Measurements from ENCODE around the gene FOXJ3.

FOXJ3 gene

DNA sequence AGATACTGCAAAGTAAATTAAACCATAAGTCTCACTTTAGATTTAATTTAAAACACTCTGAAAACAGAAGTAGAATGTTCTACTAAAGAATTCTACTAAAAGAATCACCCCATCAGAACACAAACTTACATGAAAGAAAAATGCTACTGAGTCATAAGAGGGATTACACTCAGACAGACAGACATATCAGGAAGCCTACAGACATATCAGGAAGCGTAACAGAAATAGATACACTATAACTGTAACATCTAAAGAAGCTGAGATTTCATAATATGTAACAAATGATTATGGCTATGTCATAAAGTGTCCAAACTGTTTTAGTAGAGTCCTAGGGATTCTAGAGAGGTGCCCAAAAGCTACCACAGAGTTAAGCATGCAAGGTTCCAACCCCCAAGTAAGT, 23.9 kb downstream of the FOXJ3 start:
- DNase-seq (ENCODE audit: low read depth) = no peak

- DNase-seq (ENCODE audit: low read depth) = no peak
Observed at GRCh38 chr1:42306977-42307376, 28.1 kb downstream of the FOXJ3 start.

- no peak for DNase-seq (ENCODE audit: low read depth)
Observed at GRCh38 chr1:42305639-42306038, 29.4 kb downstream of the FOXJ3 start.

DNA sequence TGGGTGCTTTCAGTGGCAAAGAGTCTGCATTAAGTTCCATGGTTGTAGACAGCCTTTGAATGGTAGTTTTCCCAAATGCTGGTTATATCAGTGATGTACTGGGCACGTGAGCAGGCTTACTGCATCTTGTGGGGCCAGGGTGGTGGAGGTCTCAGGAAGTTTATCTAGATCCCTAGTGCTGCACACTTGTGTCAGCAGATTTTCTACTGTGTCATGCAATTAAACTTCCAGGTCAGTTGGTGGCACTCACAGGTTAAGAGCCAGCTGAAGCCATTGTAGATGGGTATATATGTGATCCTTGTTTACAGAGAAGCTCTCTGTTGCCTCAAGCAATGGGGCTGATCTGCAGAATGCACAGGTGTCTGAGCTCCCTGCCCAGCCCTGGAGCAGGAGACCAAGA, 33.0 kb downstream of the FOXJ3 start:
- DNase-seq (ENCODE audit: low read depth) = no peak

DNA sequence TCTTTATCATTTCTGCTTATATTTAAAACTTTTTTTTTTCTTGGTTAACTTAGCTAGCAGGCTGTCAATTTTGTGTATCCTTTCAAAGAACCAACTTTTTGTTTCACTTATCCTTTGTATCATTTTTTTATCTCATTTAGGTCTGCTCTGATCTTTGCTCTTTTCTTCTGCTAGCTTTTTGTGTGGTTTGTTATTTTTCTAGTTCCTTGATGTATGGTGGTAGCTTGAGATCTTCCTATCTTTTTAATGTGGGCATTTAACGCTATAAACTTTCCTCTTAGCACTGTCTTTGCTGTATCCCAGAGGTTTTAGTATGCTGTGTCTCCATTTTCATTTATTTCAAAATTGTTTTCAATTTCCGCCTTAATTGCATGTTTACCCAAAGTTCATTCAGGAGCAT, 36.5 kb downstream of the FOXJ3 start:
- DNase-seq (ENCODE audit: low read depth) = no peak

- no peak for DNase-seq (ENCODE audit: low read depth)
Observed at GRCh38 chr1:42295816-42296215, 39.2 kb downstream of the FOXJ3 start.

DNA sequence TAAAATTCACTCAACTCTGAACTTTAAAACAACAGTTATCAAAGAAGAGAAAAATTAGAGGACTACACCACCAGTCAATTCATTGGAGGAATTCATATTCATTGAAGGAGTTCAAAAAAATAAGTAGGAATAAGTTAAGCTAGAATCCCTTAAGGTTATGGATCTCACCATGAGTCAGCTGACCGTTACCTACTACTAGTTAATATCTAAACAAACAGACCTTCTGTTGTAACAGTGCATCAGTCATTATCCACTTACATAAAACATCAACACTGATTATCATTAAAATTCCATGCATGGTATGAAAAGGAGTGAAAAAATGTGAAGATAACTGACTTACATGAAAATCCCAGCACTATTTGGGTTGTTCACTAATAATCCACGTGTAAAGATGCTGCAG, 44.9 kb downstream of the FOXJ3 start:
- no peak for DNase-seq (ENCODE audit: low read depth)

- no peak for DNase-seq (ENCODE audit: low read depth)
Observed at GRCh38 chr1:42288311-42288985, 46.6 kb downstream of the FOXJ3 start.

DNA sequence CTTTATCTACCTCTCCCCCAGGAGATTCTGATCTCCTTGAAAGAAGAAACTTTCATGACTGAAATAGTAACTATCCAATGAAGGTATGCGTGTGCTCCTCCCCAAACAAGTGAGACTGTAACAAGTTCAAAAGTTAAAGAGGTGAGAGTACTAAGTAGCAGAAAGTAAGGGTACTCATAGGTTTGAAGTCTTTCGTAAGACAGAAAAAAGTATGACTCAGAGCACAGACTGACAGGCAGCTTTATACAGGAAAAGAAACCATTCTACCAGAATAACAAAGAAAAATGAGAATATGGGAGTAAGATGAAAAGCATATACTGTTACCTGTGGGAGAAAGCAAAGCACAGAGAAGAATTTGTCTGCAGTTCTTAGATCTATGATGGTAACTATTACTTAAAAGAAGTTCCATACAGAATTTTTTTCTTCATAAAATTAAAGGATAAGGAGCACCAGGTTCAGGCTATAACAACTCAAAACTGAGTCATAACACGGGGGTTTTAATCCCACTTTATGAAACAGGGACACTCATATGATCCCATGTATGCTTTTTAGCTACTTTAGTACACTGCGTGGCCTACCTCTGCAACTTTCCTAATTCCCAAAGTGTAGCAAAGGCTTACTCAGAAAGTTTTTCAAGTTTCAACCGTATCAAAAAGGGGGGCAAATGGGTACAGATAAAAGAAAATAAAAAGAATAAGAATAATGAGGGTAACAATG, 52.0 kb downstream of the FOXJ3 start:
- DNase-seq (ENCODE audit: low read depth) = no peak

DNA sequence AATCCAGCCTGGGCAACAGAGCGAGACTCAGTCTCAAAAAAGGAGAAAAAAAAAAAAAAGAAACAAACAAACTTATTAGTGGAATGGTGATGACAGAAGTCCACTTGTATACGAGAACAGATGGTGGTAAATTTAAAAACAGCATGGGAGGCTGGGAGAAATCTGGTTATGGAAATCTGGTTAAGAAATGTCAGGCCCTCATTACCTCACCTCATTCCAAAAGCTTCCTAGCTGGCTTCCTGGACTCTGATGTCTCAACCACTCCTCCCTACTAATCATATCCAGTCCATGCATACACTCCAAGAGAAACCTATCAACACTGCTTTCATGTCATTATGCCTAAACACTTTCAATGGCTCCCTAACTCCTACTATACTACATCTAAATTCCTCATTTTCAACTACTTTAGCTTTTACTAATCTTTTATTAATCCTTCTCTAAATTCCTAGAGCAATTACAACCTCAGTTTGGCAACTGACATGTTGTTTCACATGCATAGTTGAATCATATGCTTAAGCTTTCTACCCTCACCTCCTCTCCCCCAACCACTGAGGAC, 52.9 kb downstream of the FOXJ3 start:
- DNase-seq (ENCODE audit: low read depth) = peak; percentile 80

- DNase-seq (ENCODE audit: low read depth) = no peak
Observed at GRCh38 chr1:42280821-42281220, 54.2 kb downstream of the FOXJ3 start.

DNA sequence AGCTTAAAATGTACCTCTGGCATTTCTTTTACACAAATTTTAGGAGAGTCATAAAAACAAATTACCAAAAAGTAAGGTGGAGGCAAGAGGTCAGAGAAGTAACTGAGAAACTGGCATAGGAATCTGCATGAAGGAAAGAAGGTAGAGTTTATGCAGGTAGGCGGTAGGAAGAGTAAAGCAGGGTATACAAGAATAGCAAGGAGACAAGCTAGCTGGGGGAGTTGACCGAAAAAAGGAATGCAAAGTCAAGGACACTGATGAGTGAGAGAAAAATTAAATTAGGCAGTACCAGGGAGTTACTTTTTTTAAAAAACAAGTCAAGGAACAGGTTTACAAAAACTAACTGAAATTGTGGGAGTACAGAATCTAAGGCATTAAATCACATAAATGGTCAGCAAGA, 56.0 kb downstream of the FOXJ3 start:
- no peak for DNase-seq (ENCODE audit: low read depth)

GRCh38 chr1:42272920-42273319, 62.1 kb downstream of the FOXJ3 start:
- no peak for DNase-seq (ENCODE audit: low read depth)

DNA sequence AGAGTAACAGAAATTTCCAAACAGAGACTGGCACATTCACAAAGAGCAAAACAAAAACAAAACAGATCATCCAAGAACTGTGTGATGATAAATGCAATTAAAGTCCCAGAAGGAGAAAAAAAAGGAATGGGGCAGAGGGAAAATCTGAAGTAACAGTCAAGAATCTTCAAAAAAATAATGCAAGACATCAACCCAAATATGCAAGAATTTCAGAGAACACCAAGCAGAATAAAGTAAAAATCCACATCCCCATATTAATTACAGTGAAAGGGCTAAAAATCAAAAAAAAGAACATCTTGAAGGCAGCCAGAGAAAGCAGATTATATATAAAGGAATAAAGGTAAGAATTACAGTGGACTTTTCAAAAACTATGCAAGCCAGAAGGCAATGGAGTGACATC, 67.1 kb downstream of the FOXJ3 start:
- no peak for DNase-seq (ENCODE audit: low read depth)

- DNase-seq (ENCODE audit: low read depth) = no peak
Observed at GRCh38 chr1:42266253-42267135, 68.5 kb downstream of the FOXJ3 start.

DNA sequence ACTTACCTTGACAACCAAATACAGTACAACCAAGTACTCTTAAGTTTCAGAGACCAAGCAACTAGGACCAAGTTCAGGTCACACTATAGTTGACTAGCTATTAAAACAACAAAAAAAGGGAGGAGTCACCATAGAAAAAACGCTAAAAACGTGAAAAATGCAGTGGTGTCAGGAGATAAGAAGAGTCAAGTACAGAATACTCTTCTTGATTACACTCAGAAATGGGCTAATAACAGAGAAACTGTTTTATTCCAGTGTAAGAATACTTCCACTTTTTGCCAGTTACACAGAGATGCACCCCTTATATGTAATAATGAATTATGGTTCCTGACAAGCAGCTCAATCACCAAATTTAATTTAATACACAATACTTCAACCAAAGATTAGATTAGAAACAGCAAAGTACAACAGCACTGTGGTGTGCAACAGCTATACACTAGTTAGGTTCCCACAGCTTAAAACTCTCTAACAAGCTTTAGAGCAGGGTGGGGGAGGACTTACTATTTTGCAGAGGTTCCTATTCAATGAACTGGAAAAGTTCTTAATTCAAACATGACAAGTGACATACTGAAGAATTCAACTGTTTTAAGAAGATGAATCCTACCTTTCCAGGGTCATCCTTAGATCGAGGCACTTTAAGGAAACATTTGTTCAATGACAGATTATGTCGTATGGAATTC, 70.4 kb downstream of the FOXJ3 start:
- no peak for DNase-seq (ENCODE audit: low read depth)

GRCh38 chr1:42263019-42263418, 72.0 kb downstream of the FOXJ3 start:
- DNase-seq (ENCODE audit: low read depth) = no peak

DNA sequence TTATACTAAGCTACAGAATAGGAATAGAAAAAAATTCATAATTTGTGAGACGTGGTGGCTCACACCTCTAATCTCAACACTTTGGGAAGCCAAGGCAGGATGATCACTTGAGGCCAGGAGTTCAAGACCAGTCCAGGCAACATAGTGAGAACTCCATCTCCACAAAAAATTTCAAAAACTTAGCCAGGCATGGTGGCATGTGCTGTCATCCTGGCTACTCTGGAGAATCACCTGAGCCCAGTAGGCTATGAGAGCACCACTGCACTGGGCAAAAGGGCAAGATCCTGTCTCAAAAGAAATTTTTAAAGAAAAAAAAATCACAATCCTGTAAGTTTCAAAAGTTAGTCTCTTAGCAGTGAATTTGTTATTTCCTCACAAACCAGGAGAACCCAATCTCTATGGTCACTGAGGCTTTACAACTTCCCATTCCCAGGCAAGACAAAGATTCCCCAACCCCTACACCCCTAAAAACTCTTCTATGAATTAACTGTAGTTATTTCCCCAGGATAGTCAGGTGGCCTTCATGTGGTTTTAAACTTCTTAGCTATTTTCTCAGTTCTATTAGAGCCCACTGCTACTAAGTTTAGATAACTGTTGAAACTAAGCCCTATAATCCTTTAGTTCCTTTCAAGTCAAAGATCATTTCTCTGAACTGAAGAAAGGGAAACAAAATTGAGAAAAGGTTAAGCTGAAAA, 74.5 kb downstream of the FOXJ3 start:
- no peak for DNase-seq (ENCODE audit: low read depth)

DNA sequence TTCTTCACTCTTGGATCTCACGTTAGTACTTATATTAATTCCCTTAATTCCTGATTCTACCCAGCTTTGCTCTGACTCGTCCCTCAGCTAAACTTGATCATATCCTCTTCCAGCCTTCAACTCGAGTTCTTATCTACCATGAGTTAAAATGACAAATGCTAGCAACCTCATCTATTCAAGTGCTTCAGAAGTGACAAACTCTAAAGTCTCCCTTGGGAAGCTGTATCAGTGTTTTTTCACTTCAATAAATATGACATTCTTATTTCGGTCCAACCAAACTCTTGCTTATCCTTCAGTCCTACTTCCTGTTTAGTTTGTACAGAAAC, 75.3 kb downstream of the FOXJ3 start:
- no peak for DNase-seq (ENCODE audit: low read depth)

DNA sequence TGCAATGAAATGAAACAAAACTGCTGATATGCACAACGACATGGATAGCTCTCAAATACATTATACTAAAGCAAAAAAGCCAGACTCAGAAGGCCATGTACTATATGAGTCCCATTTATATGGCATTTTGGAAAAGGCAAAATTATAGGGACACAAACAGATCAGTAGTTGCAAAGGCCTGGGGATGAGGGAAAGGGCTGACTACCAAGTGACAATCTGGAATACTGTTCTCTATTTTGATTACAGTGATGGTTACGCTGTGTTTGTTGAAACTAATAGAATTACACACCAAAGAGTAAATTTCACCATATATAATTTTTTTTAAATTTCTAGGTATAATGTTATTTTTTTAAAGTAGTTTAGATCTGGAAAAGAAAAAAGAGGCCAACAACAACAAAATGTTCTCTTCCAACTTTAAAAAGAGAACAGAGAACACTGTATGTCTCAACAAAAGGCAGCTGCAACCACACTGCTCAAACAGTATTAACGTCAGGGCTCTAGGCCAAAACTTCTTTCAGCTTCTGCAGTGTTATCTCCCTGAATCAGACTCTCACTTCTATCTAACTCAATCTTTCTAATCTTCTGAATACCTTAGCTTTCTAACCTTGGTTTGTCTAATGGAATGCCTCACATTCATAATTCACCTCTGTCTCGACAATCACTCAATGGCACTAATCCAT, 75.8 kb downstream of the FOXJ3 start:
- DNase-seq (ENCODE audit: low read depth) = no peak

DNA sequence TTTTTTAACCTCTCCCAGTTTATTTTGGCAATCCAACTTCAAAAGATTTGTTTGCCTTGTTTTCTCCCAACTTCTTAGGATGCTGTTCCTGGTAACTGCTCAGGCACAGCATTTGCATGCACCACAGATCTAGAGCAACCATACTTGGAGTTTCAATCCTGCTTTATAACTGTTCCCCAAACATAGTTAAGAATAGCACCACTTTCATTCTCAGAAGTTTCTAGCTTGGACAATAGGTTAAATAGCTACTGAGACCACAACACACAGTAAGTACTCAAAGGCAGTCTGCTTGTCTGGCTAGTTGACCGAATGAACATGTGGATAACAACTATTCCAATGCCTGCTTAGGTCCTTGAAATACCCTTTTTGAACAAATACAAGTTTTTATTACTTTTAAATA, 76.8 kb downstream of the FOXJ3 start:
- DNase-seq (ENCODE audit: low read depth) = no peak

All from GM04504 (cell line).